ENCODE results near the gene A2M.

A2M gene

GRCh38 chr12:9120487-9121184, 4.9 kb upstream of the A2M start:
- H3K4me3 ChIP-seq (ENCODE audit: low read depth, low read length) = no peak overlapping the region
- TF ChIP-seq, protein P1, sequence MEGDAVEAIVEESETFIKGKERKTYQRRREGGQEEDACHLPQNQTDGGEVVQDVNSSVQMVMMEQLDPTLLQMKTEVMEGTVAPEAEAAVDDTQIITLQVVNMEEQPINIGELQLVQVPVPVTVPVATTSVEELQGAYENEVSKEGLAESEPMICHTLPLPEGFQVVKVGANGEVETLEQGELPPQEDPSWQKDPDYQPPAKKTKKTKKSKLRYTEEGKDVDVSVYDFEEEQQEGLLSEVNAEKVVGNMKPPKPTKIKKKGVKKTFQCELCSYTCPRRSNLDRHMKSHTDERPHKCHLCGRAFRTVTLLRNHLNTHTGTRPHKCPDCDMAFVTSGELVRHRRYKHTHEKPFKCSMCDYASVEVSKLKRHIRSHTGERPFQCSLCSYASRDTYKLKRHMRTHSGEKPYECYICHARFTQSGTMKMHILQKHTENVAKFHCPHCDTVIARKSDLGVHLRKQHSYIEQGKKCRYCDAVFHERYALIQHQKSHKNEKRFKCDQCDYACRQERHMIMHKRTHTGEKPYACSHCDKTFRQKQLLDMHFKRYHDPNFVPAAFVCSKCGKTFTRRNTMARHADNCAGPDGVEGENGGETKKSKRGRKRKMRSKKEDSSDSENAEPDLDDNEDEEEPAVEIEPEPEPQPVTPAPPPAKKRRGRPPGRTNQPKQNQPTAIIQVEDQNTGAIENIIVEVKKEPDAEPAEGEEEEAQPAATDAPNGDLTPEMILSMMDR (IDR thresholded peaks at IDR 0.05; ENCODE audit: low read depth, low read length) = no peak

- TF ChIP-seq, protein P1 (IDR thresholded peaks at IDR 0.05; ENCODE audit: low read depth, low read length) = no peak
- no peak overlapping the region for H3K4me3 ChIP-seq (ENCODE audit: low read depth, low read length)
Observed at GRCh38 chr12:9118158-9118557, 2.4 kb upstream of the A2M start.

- TF ChIP-seq, protein P1 (IDR thresholded peaks at IDR 0.05; ENCODE audit: low read depth, low read length) = no peak
- peak overlapping the region; percentile 28; the same call in 1 of the 2 replicates for H3K4me3 ChIP-seq (ENCODE audit: low read depth, low read length)
Observed at GRCh38 chr12:9114946-9115345, 773 bp downstream of the A2M start.

- no peak overlapping the region for H3K4me3 ChIP-seq (ENCODE audit: low read depth, low read length)
- TF ChIP-seq, protein P1 (IDR thresholded peaks at IDR 0.05; ENCODE audit: low read depth, low read length) = no peak
Observed at GRCh38 chr12:9113987-9114309, 1.8 kb downstream of the A2M start.

- TF ChIP-seq, protein P1 (IDR thresholded peaks at IDR 0.05; ENCODE audit: low read depth, low read length) = no peak
- no peak overlapping the region for H3K4me3 ChIP-seq (ENCODE audit: low read depth, low read length)
Observed at GRCh38 chr12:9113296-9113986, 2.3 kb downstream of the A2M start.

- H3K4me3 ChIP-seq (ENCODE audit: low read depth, low read length) = no peak overlapping the region
- TF ChIP-seq, protein P1 (IDR thresholded peaks at IDR 0.05; ENCODE audit: low read depth, low read length) = no peak
Observed at GRCh38 chr12:9112076-9112853, 3.5 kb downstream of the A2M start.

DNA sequence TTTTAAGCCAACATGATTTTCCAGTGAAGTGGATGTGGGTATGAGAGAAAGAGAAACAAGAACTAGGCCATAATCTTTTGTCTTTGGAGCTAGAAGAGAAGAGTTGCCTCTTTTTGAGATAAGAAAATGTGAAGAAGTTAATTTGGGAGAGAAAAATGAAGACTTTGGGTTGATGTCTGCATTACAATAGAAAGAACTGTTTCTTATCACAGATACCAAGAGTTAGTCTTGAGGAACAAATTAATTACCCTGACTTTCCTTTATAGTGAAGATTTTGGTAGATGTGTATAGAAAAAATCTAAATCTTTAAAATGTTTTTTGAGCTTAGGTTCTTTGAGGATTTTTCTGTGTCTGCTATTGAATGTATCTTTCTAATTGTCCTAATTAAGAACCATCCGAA, 4.2 kb downstream of the A2M start:
- no peak overlapping the region for H3K4me3 ChIP-seq (ENCODE audit: low read depth, low read length)
- TF ChIP-seq, protein P1 (IDR thresholded peaks at IDR 0.05; ENCODE audit: low read depth, low read length) = no peak

Measured in WI38 (cell line).